Measurements from ENCODE around the gene GDNF. TPM values are rescaled to one million over a fixed set of nuclear protein-coding genes. Genes with fewer than 3 reads are reported as not detected.

Gene GDNF
- total RNA-seq, 1 experiment from 2014 or later = not detected

DNA sequence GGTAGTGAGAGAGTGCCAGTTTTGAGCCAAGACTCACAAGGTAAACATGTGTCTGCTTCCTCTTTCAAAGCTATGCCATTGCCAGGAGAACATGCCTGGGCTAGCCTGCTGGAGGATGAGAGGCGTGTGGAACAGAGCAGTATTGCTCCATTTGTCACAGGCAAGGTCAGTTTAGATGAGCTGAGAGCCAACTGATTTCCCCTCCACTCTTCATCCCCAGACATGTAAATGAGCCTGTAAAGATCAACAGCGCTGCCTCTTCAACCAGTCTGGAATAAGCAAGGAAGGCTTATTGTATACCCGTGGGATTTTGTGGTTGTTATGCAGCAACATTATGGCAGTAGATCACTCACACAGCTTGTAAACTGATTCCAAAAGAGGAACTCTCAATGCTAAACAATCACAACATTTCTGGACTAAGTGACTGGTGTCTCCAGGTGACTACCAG is 8.2 kb upstream of the GDNF start:
- POLR2A ChIA-PET = no interaction called here
- no peak overlapping the region for H3K27ac ChIP-seq (ENCODE audit: low read length)
- in situ Hi-C loops (cut with HindIII; ENCODE audit: low pct_unique_long_range_greater_than_20kb, low sequenced_read_pairs) = no loop called here
- no peaks in the 10 kb centered on the region for H3K36me3 ChIP-seq (ENCODE audit: control insufficient read depth, insufficient read depth, low read length)
- TF ChIP-seq TCF7L2 (IDR thresholded peaks at IDR 0.05; ENCODE audit: low read depth, low read length) (no peak), REST (IDR thresholded peaks at IDR 0.05; ENCODE audit: insufficient read depth in 1 of 2, low read depth in 2 of 2, low read length in 1 of 2) (no peak), SIN3A (IDR thresholded peaks at IDR 0.05; ENCODE audit: borderline replicate concordance, insufficient read depth, low read depth, low read length) (no peak), POLR2AphosphoS5 (IDR thresholded peaks at IDR 0.05; ENCODE audit: low read depth, low read length) (no peak)
- no TSS peak for BruUV-seq (replicated peaks)
- intact Hi-C loops (cut with micrococcal nuclease; ENCODE audit: unreplicated experiment) = no loop called here
- no peak overlapping the region for H3K4me3 ChIP-seq (ENCODE audit: low read depth in 2 of 2, low read length in 2 of 2)
- DNase-seq (ENCODE audit: low read depth, low spot score) (no peak), ATAC-seq (no peak)
- H3K27me3 ChIP-seq (ENCODE audit: control insufficient read depth, insufficient read depth, low read length) = peaks cover 13% of the 10 kb centered on the region
- CTCF ChIA-PET = no interaction called here
- no peaks in the 10 kb centered on the region for H3K9me3 ChIP-seq (ENCODE audit: control insufficient read depth, insufficient read depth, low read depth, low read length)
- no peaks in the 10 kb centered on the region for H3K4me1 ChIP-seq (ENCODE audit: control insufficient read depth, insufficient read depth, low read length)

- Histone ChIP-seq H3K27ac (ENCODE audit: low read length) (no peak overlapping the region), H3K9me3 (ENCODE audit: control insufficient read depth, insufficient read depth, low read depth, low read length) (no peaks in the 10 kb centered on the region), H3K27me3 (ENCODE audit: control insufficient read depth, insufficient read depth, low read length) (peaks cover 9% of the 10 kb centered on the region), H3K4me3 (ENCODE audit: low read depth in 2 of 2, low read length in 2 of 2) (no peak overlapping the region), H3K36me3 (ENCODE audit: control insufficient read depth, insufficient read depth, low read length) (no peaks in the 10 kb centered on the region), H3K4me1 (ENCODE audit: control insufficient read depth, insufficient read depth, low read length) (no peaks in the 10 kb centered on the region)
- ATAC-seq (no peak), DNase-seq (ENCODE audit: low read depth, low spot score) (no peak)
- in situ Hi-C loops (cut with HindIII; ENCODE audit: low pct_unique_long_range_greater_than_20kb, low sequenced_read_pairs) = no loop called here
- POLR2A ChIA-PET = no interaction called here
- CTCF ChIA-PET = no interaction called here
- TF ChIP-seq POLR2AphosphoS5 (IDR thresholded peaks at IDR 0.05; ENCODE audit: low read depth, low read length) (no peak), SIN3A (IDR thresholded peaks at IDR 0.05; ENCODE audit: borderline replicate concordance, insufficient read depth, low read depth, low read length) (no peak), REST (IDR thresholded peaks at IDR 0.05; ENCODE audit: insufficient read depth in 1 of 2, low read depth in 2 of 2, low read length in 1 of 2) (no peak), TCF7L2 (IDR thresholded peaks at IDR 0.05; ENCODE audit: low read depth, low read length) (no peak)
- TF ChIP-seq, protein P1, sequence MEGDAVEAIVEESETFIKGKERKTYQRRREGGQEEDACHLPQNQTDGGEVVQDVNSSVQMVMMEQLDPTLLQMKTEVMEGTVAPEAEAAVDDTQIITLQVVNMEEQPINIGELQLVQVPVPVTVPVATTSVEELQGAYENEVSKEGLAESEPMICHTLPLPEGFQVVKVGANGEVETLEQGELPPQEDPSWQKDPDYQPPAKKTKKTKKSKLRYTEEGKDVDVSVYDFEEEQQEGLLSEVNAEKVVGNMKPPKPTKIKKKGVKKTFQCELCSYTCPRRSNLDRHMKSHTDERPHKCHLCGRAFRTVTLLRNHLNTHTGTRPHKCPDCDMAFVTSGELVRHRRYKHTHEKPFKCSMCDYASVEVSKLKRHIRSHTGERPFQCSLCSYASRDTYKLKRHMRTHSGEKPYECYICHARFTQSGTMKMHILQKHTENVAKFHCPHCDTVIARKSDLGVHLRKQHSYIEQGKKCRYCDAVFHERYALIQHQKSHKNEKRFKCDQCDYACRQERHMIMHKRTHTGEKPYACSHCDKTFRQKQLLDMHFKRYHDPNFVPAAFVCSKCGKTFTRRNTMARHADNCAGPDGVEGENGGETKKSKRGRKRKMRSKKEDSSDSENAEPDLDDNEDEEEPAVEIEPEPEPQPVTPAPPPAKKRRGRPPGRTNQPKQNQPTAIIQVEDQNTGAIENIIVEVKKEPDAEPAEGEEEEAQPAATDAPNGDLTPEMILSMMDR (IDR thresholded peaks at IDR 0.05) = no peak
- no TSS peak for BruUV-seq (replicated peaks)
- intact Hi-C loops (cut with micrococcal nuclease; ENCODE audit: unreplicated experiment) = no loop called here
Measured at GRCh38 chr5:37846786-37847310, 7.0 kb upstream of the GDNF start.

Measured in Panc1 (cell line).